22Rv1 (cell line): ENCODE measurements around the gene NEDD4L.

ENCODE experiments used
- CTCF ChIP-seq: fragments of 450-650 bp; IDR thresholded peaks from 2 replicates; pipeline ENCODE4 v1.5.1; 2017; ENCODE audit warnings: mild to moderate bottlenecking
- ZFX ChIP-seq: fragments of 450-650 bp; IDR thresholded peaks from 2 replicates; pipeline ENCODE4 v1.6.1; 2017; ENCODE audit warnings: antibody characterized with exemption, borderline replicate concordance

GRCh38 chr18:58315739-58316215, 271.8 kb downstream of the NEDD4L start:
- TF ChIP-seq CTCF (no peak), ZFX (no peak)
